IMR-90 (cell line): ENCODE measurements around the gene TFAP2B. TPM values are rescaled to one million over a fixed set of nuclear protein-coding genes. Genes with fewer than 3 reads are reported as not detected.

Experiments used
- ATAC-seq: fragments of 200-7000 bp; cut with Tn5 transposase; 2 replicates; pipeline ENCODE4 v1.9.1; 2020; ENCODE audit warnings: low read depth, mild to moderate bottlenecking, moderate library complexity
- BruUV-seq: library from RNA; stranded (reverse); fragments of 400-500 nt; replicated peaks from 2 replicates; lab custom pipeline; 2021; lab: Mats Ljungman, UMichigan
- CTCF ChIA-PET: fragments of 300-600 bp; formaldehyde crosslinking; extraction: SDS; loops from one replicate; lab custom pipeline; 2021; ENCODE audit warnings: antibody characterized with exemption; lab: Yijun Ruan, JAX
- POLR2A ChIA-PET: fragments of 300-600 bp; sonication (Branson Sonifier 250); formaldehyde crosslinking; loops from one replicate; lab custom pipeline; 2022; ENCODE audit warnings: antibody characterized with exemption; ENCODE audit not compliant: unreplicated experiment; lab: Charles Lee
- DNase-seq: peaks from one replicate; pipeline ENCODE4 v3.0.0; 2013
- H2AFZ ChIP-seq: replicated peaks from 2 replicates; pipeline ENCODE3; 2013; ENCODE audit warnings: low read length, mild to moderate bottlenecking; ENCODE audit not compliant: poor library complexity
- H2AK5ac ChIP-seq: 2 replicates; pipeline ENCODE4 v1.6.1; 2013; ENCODE audit warnings: low read depth, low read length, inconsistent platforms
- H2AK9ac ChIP-seq: replicated peaks from 2 replicates; pipeline ENCODE3; 2013; ENCODE audit warnings: mild to moderate bottlenecking, low read depth, low read length, moderate library complexity; ENCODE audit not compliant: poor library complexity
- H2BK120ac ChIP-seq: 2 replicates; pipeline ENCODE4 v1.6.1; 2013; ENCODE audit warnings: low read depth, low read length, inconsistent platforms
- H2BK15ac ChIP-seq: 3 replicates; pipeline ENCODE4 v1.6.1; 2013; ENCODE audit warnings: low read depth, low read length, inconsistent platforms
- H2BK20ac ChIP-seq: 2 replicates; pipeline ENCODE4 v1.6.1; 2013; ENCODE audit warnings: low read depth, mild to moderate bottlenecking, inconsistent platforms, low read length, moderate library complexity
- H2BK5ac ChIP-seq: 2 replicates; pipeline ENCODE4 v1.6.1; 2013; ENCODE audit warnings: mild to moderate bottlenecking, low read depth, low read length, inconsistent platforms; ENCODE audit not compliant: poor library complexity, severe bottlenecking
- H3K14ac ChIP-seq: replicated peaks from 2 replicates; pipeline ENCODE4 v1.6.1; 2013; ENCODE audit warnings: low read depth, low read length, inconsistent platforms
- H3K18ac ChIP-seq: 2 replicates; pipeline ENCODE4 v1.6.1; 2013; ENCODE audit warnings: low read depth, low read length, control low read depth
- H3K23ac ChIP-seq: 2 replicates; pipeline ENCODE4 v1.6.1; 2013; ENCODE audit warnings: low read depth, low read length, inconsistent platforms
- H3K27ac ChIP-seq: 2 replicates; pipeline ENCODE4 v1.5.1; 2013; ENCODE audit warnings: mild to moderate bottlenecking, control low read depth, low read length; ENCODE audit not compliant: insufficient read depth
- H3K27me3 ChIP-seq: 2 replicates; pipeline ENCODE4 v1.6.1; 2013; ENCODE audit warnings: low read length; ENCODE audit not compliant: control insufficient read depth, insufficient read depth
- H3K36me3 ChIP-seq: 2 replicates; pipeline ENCODE4 v1.6.1; 2013; ENCODE audit warnings: low read length, mixed read lengths; ENCODE audit not compliant: control insufficient read depth, insufficient read depth
- H3K4ac ChIP-seq: 2 replicates; pipeline ENCODE4 v1.6.1; 2013; ENCODE audit warnings: low read depth, low read length, inconsistent platforms
- H3K4me1 ChIP-seq: 2 replicates; pipeline ENCODE4 v1.6.1; 2013; ENCODE audit warnings: low read length, mixed read lengths; ENCODE audit not compliant: control insufficient read depth, insufficient read depth
- H3K4me2 ChIP-seq: 2 replicates; pipeline ENCODE4 v1.6.1; 2013; ENCODE audit warnings: low read depth, mild to moderate bottlenecking, control low read depth, low read length, moderate library complexity
- H3K4me3 ChIP-seq: 2 replicates; pipeline ENCODE4 v1.5.1; 2013; ENCODE audit warnings: low read depth, mild to moderate bottlenecking, control low read depth, low read length, moderate library complexity; ENCODE audit not compliant: insufficient read depth
- H3K56ac ChIP-seq: 2 replicates; pipeline ENCODE4 v1.6.1; 2013; ENCODE audit warnings: low read length, inconsistent platforms; ENCODE audit not compliant: insufficient read depth; ENCODE audit errors: extremely low read depth
- H3K79me1 ChIP-seq, 2 experiments: 2 replicates each; pipeline ENCODE4 v1.6.1; 2013; ENCODE audit warnings: low read length in 2 of 2, inconsistent platforms in 1 of 2, low read depth in 1 of 2
- H3K9ac ChIP-seq: 2 replicates; pipeline ENCODE4 v1.6.1; 2013; ENCODE audit warnings: low read depth, low read length, control low read depth
- H3K9me1 ChIP-seq: 2 replicates; pipeline ENCODE4 v1.6.1; 2013; ENCODE audit warnings: low read length, inconsistent platforms; ENCODE audit not compliant: insufficient read depth
- H3K9me3 ChIP-seq: 2 replicates; pipeline ENCODE4 v1.6.1; 2013; ENCODE audit warnings: low read length; ENCODE audit not compliant: control insufficient read depth, insufficient read depth
- H4K20me1 ChIP-seq: 2 replicates; pipeline ENCODE4 v1.6.1; 2013; ENCODE audit warnings: low read length, inconsistent platforms; ENCODE audit not compliant: insufficient read depth
- H4K5ac ChIP-seq: 2 replicates; pipeline ENCODE4 v1.6.1; 2013; ENCODE audit warnings: mild to moderate bottlenecking, low read depth, low read length, control low read depth
- H4K8ac ChIP-seq, 2 experiments: 2 replicates each; pipeline ENCODE4 v1.6.1; 2013; ENCODE audit warnings: low read depth in 2 of 2, low read length in 2 of 2, control low read depth in 1 of 2, inconsistent platforms in 1 of 2
- H4K91ac ChIP-seq: 2 replicates; pipeline ENCODE4 v1.6.1; 2013; ENCODE audit warnings: low read depth, low read length, inconsistent platforms; ENCODE audit not compliant: insufficient read depth
- BHLHE40 ChIP-seq: fragments of 150-350 bp; IDR thresholded peaks from 2 replicates; pipeline ENCODE4 v1.6.1; 2016; ENCODE audit warnings: mild to moderate bottlenecking, low read depth, low read length
- CEBPB ChIP-seq: IDR thresholded peaks from 2 replicates; pipeline ENCODE4 v1.6.1; 2012; ENCODE audit warnings: low read depth, low read length, improper control_type of control experiment
- CHD1 ChIP-seq: IDR thresholded peaks from 2 replicates; pipeline ENCODE4 v1.6.1; 2012; ENCODE audit warnings: low read depth, low read length, improper control_type of control experiment
- FOS ChIP-seq: fragments of 150-350 bp; IDR thresholded peaks from 2 replicates; pipeline ENCODE4 v1.6.1; 2016; ENCODE audit warnings: low read depth, low read length
- MAFK ChIP-seq: IDR thresholded peaks from 2 replicates; pipeline ENCODE4 v1.6.1; 2012; ENCODE audit warnings: low read depth, low read length, improper control_type of control experiment
- MAZ ChIP-seq: IDR thresholded peaks from 2 replicates; pipeline ENCODE4 v1.6.1; 2012; ENCODE audit warnings: low read depth, mild to moderate bottlenecking, low read length, improper control_type of control experiment, moderate library complexity, borderline replicate concordance
- MXI1 ChIP-seq: IDR thresholded peaks from 2 replicates; pipeline ENCODE4 v1.6.1; 2012; ENCODE audit warnings: low read depth, mild to moderate bottlenecking, low read length, moderate library complexity, borderline replicate concordance
- NFE2L2 ChIP-seq: fragments of 150-350 bp; IDR thresholded peaks from 2 replicates; pipeline ENCODE4 v1.6.1; 2016; ENCODE audit warnings: low read depth, mild to moderate bottlenecking, low read length
- POLR2A ChIP-seq: IDR thresholded peaks from 2 replicates; pipeline ENCODE4 v1.6.1; 2012; ENCODE audit warnings: mild to moderate bottlenecking, low read depth, low read length
- RAD21 ChIP-seq: IDR thresholded peaks from 2 replicates; pipeline ENCODE4 v1.6.1; 2012; ENCODE audit warnings: low read length, improper control_type of control experiment
- RCOR1 ChIP-seq: IDR thresholded peaks from 2 replicates; pipeline ENCODE4 v1.6.1; 2012; ENCODE audit warnings: mild to moderate bottlenecking, low read length, improper control_type of control experiment; ENCODE audit not compliant: insufficient replicate concordance
- RFX5 ChIP-seq: IDR thresholded peaks from 2 replicates; pipeline ENCODE4 v1.8.0; 2012; ENCODE audit warnings: low read depth, mild to moderate bottlenecking, low read length, moderate library complexity
- SMC3 ChIP-seq: fragments of 150-350 bp; IDR thresholded peaks from 2 replicates; pipeline ENCODE4 v1.6.1; 2016; ENCODE audit warnings: low read depth, mild to moderate bottlenecking, antibody characterized with exemption, low read length, moderate library complexity
- WGBS, 2 experiments: methylation state at CpG; one replicate each; pipeline versions ENCODE4 v1.1.5 to v1.1.7; 2013; ENCODE audit warnings: missing lambda C conversion rate in 2 of 2; ENCODE audit not compliant: insufficient read length in 1 of 2; ENCODE audit errors: extremely low coverage in 2 of 2; 5-methylcytosine and 5-hydroxymethylcytosine counted together
- dilution Hi-C: fragments of 300-500 bp; cut with HindIII; formaldehyde crosslinking; loops from one replicate; pipeline ENCODE4 v1.14.3; 2018; ENCODE audit warnings: low sequenced_read_pairs; ENCODE audit not compliant: unreplicated experiment
- in situ Hi-C: fragments of 300-500 bp; cut with MboI; formaldehyde crosslinking; loops from 3 replicates; pipeline ENCODE4 v1.14.3; 2019; ENCODE audit warnings: low sequenced_read_pairs, inconsistent platforms, mixed read lengths
- intact Hi-C: fragments of 100-400 bp; cut with micrococcal nuclease; formaldehyde crosslinking; loops from 2 replicates; pipeline ENCODE4 v1.10.0; 2022
- polyA plus RNA-seq, 3 experiments: library from polyadenylated mRNA; depleted of rRNA; stranded (reverse); fragments of >200 nt; gene quantifications; 2 replicates each; pipeline ENCODE4 v1.2.3, GENCODE V29; 2012; ENCODE audit warnings: low replicate concordance in 1 of 3
- total RNA-seq: library from RNA; depleted of rRNA; stranded (reverse); fragments of >200 nt; gene quantifications from 2 replicates; pipeline ENCODE4 v1.2.3, GENCODE V29; 2012
- TF ChIP-seq, protein P1 (sequence below): conservative IDR thresholded peaks from 2 replicates; pipeline ENCODE4 v1.5.1; 2012; ENCODE audit warnings: mild to moderate bottlenecking, low read depth, low read length, improper control_type of control experiment
- TF ChIP-seq, protein P2 (sequence below): fragments of 150-350 bp; IDR thresholded peaks from 2 replicates; pipeline ENCODE4 v1.6.1; 2017; ENCODE audit warnings: mild to moderate bottlenecking, antibody characterized with exemption, low read length, low read depth
- TF ChIP-seq, protein P3 (sequence below): fragments of 150-350 bp; IDR thresholded peaks from 2 replicates; pipeline ENCODE4 v1.6.1; 2016; ENCODE audit warnings: low read depth, mild to moderate bottlenecking, low read length, moderate library complexity, borderline replicate concordance

TFAP2B gene
- total and polyA plus RNA-seq, 2 of the 4 experiments (the other 2 are of a cell fraction), result not detected

DNA sequence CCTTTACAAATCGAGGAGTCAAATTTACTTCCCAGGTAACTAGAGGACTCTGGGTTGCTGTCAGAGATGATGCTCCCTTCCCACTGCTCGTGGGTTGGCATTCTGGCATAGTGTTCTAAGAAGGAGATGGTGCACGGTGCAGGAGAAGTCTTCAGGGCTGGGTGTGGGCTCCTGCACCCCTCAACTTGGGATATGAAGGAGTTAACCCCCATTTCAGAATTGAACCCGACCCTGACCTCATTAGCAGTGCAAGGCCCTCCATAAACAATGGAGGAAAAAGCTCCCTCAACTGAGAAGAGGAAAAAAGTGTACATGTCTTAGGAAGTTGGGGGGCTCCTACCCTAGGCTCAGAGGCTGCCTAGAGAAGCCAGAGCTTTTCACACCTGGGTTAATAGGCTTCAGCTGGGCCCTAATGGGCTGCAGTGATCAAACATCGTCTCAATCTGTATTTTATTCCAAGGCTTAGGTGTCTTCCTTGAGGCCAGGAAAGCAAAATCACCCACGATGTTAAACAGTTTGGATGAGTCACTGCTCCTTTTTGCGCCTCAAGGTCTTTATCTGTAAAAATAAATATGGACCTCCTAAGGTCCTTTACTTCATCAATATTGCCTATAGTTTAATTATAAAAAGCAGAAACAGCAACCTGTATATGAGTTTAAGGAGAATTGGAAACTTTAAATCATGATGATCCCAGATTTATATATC is 29.4 kb downstream of the TFAP2B start:
- no peak overlapping the region for H3K23ac ChIP-seq
- H2BK5ac ChIP-seq, result no peak overlapping the region
- no peak for DNase-seq
- no TSS peak for BruUV-seq
- H2AK5ac ChIP-seq, result no peak overlapping the region
- no peak overlapping the region for H3K4me2 ChIP-seq
- H3K9ac ChIP-seq, result no peak overlapping the region
- no CpG with 5 or more reads among the region's 7 CpGs for whole genome bisulfite sequencing, 2 experiments
- CTCF ChIA-PET, result no interaction called here
- H2BK20ac ChIP-seq, result no peak overlapping the region
- no peak overlapping the region for H2AFZ ChIP-seq
- no peaks in the 10 kb centered on the region for H3K9me3 ChIP-seq
- POLR2A ChIA-PET, result no interaction called here
- no peak overlapping the region for H3K14ac ChIP-seq
- H2AK9ac ChIP-seq, result no peak overlapping the region
- no peak for ATAC-seq
- intact Hi-C loops, result no loop called here
- no peaks in the 10 kb centered on the region for H3K79me1 ChIP-seq
- H3K56ac ChIP-seq, result no peak overlapping the region
- in situ Hi-C loops, result no loop called here
- H3K4ac ChIP-seq, result no peak overlapping the region
- dilution Hi-C loops, result no loop called here
- no peaks in the 10 kb centered on the region for H3K9me1 ChIP-seq
- no peaks in the 10 kb centered on the region for H3K4me1 ChIP-seq
- H2BK120ac ChIP-seq, result no peak overlapping the region
- no peak overlapping the region for H3K4me3 ChIP-seq
- H4K91ac ChIP-seq, result no peak overlapping the region
- H2BK15ac ChIP-seq, result no peak overlapping the region
- H3K27me3 ChIP-seq, result peaks cover 30% of the 10 kb centered on the region
- H4K5ac ChIP-seq, result no peak overlapping the region
- no peaks in the 10 kb centered on the region for H4K20me1 ChIP-seq
- no peak overlapping the region for H3K27ac ChIP-seq
- no peak overlapping the region for H4K8ac ChIP-seq
- H3K18ac ChIP-seq, result no peak overlapping the region
- H3K36me3 ChIP-seq, result no peaks in the 10 kb centered on the region
- TF ChIP-seq CHD1 (no peak), SMC3 (no peak), CEBPB (no peak), MAFK (no peak), NFE2L2 (no peak), BHLHE40 (no peak), POLR2A (no peak), MAZ (no peak), RCOR1 (no peak), RFX5 (no peak), FOS (no peak), RAD21 (no peak), MXI1 (no peak)
- TF ChIP-seq, protein P1, sequence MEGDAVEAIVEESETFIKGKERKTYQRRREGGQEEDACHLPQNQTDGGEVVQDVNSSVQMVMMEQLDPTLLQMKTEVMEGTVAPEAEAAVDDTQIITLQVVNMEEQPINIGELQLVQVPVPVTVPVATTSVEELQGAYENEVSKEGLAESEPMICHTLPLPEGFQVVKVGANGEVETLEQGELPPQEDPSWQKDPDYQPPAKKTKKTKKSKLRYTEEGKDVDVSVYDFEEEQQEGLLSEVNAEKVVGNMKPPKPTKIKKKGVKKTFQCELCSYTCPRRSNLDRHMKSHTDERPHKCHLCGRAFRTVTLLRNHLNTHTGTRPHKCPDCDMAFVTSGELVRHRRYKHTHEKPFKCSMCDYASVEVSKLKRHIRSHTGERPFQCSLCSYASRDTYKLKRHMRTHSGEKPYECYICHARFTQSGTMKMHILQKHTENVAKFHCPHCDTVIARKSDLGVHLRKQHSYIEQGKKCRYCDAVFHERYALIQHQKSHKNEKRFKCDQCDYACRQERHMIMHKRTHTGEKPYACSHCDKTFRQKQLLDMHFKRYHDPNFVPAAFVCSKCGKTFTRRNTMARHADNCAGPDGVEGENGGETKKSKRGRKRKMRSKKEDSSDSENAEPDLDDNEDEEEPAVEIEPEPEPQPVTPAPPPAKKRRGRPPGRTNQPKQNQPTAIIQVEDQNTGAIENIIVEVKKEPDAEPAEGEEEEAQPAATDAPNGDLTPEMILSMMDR, result no peak
- TF ChIP-seq, protein P2, sequence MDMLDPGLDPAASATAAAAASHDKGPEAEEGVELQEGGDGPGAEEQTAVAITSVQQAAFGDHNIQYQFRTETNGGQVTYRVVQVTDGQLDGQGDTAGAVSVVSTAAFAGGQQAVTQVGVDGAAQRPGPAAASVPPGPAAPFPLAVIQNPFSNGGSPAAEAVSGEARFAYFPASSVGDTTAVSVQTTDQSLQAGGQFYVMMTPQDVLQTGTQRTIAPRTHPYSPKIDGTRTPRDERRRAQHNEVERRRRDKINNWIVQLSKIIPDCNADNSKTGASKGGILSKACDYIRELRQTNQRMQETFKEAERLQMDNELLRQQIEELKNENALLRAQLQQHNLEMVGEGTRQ, result no peak
- TF ChIP-seq, protein P3, sequence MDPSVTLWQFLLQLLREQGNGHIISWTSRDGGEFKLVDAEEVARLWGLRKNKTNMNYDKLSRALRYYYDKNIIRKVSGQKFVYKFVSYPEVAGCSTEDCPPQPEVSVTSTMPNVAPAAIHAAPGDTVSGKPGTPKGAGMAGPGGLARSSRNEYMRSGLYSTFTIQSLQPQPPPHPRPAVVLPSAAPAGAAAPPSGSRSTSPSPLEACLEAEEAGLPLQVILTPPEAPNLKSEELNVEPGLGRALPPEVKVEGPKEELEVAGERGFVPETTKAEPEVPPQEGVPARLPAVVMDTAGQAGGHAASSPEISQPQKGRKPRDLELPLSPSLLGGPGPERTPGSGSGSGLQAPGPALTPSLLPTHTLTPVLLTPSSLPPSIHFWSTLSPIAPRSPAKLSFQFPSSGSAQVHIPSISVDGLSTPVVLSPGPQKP, result no peak
